Ammon's horn (tissue), 1 donor: ENCODE results near the gene MED20.

Source experiments
- DNase-seq: peaks from one replicate; pipeline ENCODE4 v3.0.0-alpha.2; 2016; ENCODE audit warnings: low spot score

MED20 gene

DNA sequence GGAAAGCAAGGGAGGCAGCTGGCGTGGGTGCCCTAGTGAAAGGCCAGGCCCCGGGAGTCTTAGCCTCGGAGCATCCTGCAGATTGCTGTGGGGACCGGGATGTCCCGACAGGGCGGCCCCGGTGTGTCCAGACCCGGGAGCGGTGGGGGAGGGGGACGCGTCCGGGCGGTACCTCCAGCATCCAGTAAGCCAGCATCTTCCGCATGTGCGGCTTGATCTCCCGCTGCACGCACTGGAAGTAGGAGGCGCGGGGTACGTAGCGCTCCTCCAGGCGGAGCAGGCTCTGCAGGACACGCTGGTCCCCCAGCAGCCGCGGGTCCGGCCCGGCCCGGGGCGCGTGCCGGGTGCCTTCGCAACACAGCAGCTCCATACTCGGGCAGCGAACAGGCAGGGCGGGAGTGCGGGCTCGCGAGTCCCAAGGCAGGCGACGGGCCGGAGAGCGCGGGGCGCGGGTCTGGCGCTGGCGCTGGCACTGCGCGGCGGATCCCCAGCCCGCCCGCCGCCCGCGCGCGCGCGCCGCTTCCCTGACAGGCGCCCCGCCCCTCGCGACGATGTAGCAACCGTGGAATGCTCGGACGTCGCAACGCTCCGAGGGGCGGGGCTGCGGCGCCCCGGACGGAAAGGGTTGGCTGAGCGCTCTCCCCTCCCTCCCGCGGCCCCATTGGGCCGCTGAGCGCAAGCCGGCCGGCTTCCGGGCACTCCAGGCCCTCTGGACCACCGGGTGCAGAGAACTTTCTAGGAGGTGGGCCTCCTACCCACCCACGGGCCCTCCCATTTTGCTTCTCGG, 20.5 kb upstream of the MED20 start, which contains the start of gene CCND3:
CCND3 (minus strand) TSS at position 529 of the 787 bp plus-strand sequence; CDS start at position 370, 159 bp downstream.
- DNase-seq, result peak; percentile 95

DNA sequence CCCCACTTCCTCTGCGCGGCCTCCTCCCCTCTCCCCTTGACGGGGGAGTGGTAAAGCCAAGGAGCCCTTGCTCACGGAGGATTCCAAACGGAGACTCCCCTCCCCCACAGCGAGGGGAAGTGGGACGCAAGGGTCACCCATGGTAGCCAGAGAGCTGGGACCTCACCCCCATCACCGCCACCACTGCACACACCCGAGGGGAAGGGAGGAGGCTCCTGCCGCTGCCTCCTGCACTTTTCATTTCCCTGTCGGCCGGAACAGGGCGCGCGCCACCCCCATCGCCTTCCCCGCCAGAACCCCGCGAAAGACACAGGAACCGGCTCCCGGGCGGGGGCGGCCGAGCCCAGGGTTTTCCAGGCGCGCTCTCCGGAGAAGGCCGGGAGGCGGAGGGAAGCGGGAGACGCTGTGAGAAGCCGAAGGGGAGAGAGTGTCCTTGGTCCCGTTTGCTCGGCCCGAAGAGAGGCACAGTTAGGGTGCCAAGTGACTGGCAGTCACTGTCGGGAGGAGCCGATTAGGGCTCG, 19.9 kb upstream of the MED20 start:
- DNase-seq, result peak; percentile 28

DNA sequence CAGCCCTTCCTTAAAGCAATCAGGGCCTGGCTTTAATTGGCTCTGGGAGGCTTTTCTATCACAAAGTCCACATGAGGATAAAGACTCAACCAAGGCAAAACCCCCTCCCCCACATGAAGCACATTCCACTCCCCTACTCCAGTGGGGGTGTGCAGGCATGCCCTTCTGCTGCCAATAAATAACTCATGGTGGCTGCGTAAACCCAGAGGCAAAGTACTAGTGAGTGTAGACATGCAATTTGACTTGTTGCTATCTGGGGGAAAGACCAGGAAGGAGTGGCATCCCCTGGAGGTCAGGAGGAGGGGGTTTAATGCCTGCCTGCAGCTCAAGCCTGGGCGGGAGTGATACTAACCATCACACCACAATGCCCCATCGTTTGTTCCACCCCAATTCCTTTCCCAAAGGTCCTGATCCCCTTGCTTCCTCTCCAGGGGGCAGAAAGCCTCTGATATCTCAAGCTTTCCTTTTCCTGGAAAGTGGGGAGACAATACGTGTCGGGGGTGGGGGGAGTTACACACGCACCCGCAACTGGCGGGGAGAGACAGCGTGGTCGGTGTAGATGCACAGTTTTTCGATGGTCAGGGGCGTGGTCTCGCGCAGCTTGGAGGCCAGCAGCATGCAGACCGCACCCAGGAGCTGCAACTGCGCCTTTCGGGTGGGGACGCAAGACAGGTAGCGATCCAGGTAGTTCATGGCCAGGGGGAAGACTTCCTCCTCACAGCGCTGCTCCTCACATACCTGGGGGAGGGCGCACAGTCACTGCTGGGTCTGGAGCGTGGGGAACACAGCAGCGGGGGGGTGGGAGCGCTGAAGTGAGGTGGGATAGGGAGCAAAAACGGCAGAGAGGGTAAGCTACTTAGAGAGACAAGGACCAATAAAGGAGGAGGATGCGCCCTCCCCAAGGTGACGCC, 19.2 kb upstream of the MED20 start:
- no peak for DNase-seq

DNA sequence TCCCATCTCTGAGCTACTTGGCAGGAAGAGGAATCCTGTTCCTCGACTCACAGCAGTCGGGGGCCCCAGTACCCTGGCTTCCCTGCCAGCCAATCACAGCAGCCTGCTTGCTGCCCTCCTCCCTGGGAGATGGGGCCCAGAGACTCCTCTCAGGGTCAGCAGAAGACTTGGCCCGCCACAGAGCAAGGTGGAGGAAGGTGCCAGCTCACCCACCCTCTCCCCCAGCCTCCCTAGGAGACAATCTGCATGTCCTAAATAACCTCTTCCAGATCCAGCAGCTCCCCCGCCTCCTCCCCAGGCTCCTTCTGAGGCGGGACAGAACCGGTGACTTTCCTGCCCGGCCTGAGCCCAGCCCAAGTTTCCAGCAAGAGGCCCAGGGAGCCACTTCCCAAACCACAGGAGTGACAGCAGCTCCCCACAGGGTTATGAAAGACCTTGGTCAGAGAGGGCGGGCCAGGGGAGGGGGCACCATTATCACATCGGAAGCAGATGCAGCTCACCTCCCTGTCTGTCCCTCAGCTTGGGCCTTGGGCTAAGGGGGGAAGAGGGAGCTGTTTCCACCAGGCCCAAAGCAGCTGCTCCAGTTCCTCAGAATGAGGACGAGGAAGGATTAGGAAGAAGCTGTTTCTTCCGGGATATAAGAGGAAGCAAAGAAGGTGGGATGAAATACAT, 18.4 kb upstream of the MED20 start:
- peak; percentile 49 for DNase-seq

DNA sequence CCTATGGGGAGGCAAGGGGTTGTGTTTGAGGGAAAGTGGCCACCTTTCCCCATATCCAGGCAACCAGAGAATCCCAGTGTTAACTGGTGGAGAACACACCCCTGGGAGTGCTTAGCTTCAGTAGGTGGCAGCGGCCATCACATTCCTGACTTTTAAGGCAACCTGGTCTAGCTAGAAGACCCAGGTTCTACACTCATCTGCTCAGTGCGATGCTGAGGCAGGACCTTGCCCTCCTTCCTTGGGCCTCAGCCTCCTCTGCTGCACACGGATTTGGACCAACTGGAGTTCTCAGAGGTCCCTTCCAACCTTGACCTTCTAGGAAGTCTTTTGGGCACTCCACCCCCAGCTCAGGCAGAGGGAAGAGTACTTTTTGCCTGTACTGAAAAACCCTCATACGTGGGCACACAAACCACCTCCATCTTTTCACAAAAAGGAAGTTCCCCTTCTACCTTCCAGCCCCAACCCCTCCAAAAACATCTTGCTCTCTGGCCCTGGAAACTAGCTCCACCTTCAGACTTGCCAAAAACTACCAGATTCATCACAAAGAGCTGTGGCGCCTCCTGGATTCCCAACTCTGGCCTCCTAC, 17.7 kb upstream of the MED20 start:
- no peak for DNase-seq

DNA sequence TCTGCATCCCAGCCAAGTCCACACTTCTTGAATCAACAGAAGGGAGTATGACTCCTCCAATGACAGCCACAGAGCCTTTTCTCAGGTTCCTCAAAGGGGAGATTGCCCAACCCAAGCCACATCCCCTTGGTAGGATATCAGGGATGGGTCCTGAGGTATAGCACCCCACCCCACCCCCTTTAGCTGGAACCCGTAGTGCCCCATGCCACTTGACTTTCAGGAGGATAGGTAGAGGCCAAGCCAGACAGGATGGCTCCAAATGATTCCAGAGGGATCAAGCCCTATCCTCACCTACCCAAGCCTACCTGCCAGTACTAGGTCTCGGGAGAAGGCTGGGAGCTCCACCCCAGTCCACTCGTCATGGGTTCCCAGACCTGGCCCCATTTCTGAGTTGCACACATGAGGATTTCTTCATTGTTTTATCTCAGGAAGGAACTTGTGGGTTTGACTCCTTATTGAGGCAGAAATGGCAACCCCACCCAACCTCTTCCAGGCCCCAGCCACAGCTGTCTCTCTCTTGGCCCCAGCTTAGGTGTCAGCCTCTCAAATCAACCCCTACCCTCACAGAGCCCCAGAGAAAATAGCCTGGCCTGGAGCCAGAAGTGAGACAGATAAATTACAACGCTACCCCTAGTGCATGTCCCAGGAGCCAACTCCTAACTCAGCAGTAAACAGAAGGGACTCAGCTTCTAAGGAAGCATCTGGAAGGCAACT, 17.1 kb upstream of the MED20 start:
- no peak for DNase-seq

DNA sequence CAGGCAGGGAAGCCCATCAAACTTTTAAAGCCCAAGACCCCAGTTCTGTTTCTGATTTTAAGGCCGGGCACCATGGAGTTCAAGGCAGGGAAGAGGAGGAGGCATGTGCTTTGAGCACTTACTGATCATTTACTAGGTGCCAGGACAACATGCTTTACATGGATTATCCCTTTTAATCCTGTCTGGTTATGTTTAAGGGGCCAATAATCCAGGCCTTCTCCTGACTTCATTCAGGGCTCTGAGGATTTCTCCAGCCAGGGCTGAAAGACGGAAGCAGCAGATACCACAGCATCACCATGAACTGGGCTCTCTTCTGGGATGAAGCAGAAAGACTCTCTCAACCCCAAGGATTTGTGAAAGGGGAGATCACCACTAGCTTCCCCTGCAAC, 16.5 kb upstream of the MED20 start:
- DNase-seq, result no peak

DNA sequence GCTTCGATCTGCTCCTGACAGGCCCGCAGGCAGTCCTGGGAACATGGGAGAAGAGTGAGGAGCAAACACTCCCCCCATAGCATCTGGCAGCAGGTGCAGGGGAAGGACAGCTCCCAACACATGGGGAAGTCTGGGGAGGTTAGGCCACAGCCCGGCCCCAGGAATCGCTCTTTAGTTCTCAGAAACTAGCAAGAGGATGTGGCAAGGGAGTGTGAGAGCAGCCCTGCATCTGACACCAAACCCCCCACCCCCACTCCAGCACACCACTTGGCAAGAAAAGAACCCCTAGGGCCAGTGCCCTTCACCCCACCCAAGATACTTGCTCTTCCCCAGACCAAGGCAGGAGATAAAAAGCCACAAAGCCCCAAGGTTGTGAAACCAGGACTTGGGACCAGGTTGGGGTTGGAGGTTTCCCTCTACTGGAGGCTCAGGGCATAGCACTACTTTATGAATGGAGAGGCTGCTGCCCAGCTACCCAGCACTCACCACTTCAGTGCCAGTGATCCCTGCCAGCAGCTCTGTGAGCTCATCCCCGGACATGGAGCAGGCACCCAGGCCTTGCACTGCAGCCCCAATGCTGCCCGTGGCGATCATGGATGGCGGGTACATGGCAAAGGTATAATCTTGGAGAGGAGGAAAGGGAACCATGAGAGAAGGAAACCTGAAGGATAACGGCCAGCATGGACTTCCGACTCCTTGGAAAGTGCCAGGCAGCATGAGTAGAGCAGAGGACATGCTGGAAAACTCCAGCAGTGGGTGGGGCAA, 15.3 kb upstream of the MED20 start:
- peak; percentile 93 for DNase-seq

DNA sequence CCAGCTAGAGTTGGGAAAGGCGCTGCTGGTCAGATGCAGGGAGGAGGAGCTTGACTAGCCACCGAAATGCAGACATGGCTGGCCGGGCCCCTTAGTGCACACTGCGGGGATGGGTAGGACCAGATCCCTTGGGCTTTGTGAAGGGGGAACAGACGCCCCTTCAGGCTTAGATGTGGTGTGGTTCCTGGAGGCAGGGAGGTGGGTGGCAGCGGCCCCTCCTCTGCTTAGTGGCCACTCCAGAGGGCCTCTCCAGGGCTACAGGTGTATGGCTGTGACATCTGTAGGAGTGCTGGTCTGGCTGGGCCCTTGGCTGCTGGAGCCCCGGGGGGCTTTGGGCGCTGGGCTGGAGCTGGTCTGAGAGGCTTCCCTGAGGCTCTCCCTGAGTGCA, 14.7 kb upstream of the MED20 start:
- DNase-seq, result no peak

DNA sequence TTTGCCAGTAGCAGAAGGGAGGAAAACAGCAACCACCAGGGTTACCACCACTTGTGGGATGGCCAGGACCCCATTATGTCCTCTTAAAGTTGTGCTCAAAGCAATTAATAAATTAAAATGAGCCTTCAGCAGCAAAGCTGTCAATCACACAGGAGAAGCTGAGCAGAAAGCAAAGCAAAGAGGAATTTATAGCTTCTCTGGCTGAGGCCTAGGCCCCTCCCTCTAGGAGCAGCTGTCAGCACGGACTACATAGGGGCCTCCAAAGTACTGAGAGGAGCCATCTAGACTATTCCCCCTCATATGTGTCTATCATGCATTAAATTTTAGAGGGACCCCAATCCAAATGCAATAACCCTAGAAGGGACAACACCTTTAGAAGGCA, 14.2 kb upstream of the MED20 start:
- DNase-seq, result no peak

DNA sequence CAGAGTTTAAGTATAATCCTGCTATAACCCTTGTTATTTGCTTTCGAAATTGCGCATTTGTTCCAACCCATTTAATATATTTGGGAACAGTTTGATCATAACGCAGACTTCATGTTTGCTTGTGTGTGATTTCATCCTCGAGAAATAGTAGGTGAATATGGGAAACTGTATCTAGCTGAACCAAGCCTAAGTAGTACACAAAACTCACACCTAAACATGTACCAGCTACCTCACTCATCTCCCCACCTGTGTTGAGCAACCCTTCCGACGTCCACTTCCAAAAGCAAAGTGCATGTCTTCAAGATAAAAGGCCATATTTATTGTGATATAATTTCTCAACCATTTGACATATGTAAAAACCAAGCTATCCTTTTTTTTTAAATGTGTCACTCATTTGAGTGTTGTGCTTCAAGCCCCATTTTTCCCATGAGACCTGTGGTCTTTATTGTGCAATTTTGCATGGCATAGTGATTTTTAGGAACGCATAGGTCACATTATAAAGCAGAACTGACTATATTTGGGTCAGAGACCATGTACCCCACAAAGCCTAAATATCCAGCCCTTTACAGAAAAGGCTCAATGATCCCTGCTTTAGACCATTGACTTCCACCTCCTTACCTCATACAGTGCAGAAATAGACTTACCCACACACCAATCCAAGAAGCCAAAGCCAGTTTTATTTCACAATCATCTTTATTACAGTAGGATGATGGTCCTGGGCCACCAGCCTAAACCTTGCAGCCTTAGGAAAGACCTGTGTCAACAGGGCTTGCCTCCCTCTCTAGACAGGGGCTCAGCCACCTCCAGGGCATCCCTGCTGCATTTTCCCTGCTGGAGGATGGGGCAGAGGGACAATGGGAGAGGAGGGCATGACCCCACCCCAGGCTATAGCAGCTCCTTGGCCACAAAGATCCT, 13.6 kb upstream of the MED20 start:
- no peak for DNase-seq

DNA sequence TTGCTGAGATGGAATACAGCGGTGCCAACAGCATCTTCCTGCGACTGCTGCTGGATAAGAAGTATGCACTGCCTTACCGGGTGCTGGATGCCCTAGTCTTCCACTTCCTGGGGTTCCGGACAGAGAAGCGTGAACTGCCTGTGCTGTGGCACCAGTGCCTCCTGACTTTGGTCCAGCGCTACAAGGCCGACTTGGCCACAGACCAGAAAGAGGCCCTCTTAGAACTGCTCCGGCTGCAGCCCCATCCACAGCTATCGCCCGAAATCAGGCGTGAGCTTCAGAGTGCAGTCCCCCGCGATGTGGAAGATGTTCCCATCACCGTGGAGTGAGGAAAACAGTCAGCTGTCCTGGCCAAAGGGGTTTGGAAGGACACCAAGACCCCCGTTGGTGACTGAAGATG, 11.4 kb upstream of the MED20 start:
- no peak for DNase-seq

DNA sequence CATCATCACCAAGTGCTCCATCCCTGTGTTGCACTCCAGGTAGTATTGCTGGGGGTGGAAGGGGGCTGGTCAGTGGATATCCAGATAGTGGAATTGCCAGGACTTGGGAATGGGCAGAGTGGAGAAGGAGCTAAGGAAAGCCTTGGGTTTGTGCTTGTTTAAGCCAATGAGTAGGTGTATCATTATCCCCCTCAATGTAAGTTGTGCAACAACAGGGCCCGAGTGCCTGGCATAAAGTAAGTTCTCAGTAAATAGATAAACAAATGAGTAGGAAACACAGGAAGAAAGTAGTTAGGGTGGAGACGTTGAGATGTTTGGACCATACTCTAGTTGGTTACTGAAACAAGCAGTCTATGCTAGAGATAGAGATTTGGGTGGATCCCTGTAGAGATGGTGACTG, 10.9 kb upstream of the MED20 start:
- DNase-seq, result no peak

DNA sequence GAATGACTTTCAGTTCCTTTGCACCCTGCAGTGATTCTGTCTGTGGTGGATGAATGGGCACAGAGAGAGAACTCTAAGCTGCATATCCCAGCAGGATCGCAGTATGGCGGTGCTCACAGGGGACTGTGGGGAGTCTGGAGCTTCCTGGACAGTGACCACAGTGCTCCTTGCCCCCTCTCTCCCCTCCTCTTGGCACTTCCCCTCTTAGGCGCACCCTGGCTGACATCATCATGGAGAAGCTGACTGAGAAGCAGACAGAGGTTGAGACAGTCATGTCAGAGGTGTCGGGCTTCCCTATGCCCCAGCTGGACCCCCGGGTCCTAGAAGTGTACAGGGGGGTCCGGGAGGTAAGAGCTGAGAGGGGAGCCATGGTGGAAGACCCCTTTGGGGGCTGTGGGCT, 9.0 kb upstream of the MED20 start:
- DNase-seq, result no peak

DNA sequence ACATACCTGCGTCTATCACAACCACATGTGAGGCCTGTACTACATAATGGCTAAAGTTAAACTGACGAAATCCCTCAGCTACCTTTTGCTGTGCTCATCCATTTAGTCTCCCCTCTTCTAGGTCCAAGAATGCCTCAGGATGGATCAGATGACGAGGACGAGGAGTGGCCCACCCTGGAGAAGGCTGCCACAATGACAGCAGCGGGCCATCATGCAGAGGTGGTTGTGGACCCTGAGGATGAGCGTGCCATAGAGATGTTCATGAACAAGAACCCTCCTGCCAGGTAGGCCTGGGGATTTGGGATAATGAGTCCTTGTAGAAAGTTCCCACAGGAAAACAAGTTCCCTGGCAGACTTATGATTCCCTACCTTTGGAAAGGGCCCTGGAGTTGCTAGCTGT, 6.3 kb upstream of the MED20 start:
- DNase-seq, result no peak

DNA sequence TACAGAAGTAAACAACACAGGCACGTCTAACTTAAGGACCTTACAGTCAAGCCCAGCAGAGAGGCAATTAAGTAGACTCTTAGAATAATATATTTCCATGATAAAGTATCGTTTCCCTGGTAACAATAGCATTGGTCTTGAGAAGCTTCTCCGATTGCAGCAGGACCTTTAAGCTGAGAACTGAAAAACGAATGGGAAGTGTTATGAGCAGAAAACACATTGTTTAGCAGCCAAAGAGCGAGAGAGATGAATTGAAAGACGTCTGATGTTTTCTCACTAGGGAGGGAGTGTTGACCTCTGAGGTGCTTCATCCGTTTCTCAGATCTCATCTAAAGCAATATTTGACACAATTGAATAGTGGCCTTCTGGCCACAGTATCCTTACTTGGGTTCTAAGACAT, 1.2 kb upstream of the MED20 start:
- DNase-seq, result no peak

DNA sequence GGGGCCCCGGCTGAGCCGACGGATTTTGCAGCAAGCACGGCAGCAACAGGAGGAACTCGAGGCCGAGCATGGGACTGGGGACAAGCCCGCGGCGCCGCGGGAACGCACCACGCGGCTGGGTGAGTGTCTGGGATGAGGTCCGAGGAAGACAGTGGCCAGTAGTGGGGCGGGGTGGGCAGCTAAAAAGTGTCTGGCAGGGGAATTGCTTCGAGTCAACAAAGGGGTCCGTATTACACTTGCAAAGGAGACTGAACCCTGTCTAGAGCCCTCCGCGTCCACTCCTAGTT, 716 bp upstream of the MED20 start:
- DNase-seq, result no peak

DNA sequence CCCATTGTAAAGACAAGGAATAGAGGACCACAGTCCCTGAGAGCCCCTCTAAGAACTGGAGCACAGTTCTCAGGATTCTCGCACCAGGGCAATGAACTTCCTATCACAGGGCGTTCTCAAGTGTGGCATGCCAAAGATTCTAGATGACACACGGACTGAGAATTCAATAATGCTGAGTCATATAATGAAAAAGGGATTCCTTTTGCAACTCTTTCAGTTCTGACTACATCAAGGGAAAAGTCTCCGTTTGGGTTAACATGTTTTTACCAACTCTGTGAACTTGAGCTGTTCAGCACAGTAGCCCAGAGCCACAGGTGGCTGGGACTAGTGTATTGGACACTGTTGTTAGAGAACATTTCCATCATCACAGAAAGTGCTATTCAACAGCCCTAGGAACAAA, 3.4 kb downstream of the MED20 start:
- DNase-seq, result no peak

DNA sequence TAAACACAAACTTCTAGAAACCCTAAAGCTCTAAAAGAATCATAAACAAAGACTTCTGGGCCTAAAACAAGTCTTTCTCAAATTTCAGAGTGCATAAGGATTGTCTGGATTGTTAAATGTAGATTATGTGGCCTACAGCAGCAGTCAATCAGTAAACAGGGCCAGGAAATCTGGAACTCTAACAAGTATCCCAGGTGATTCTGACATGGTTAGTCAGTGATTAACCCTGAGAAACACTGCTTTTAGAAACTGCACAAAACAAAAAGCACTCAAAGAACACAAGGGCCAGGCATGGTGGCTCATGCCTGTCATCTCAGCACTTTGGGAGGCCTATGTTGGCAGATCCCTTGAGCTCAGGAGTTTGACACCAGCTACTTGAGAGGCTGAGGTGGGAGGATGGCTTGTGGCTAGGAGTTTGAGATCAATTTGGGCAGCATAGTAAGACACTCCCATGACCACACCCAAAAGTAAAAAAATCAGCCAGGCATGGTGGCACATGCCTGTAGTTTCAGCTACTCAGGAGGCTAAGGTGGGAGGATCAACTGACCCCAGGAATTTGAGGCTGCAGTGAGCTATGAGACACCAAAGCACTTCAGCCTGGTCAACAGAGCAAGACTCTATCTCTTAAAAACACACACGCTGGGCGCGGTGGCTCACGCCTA, 5.9 kb downstream of the MED20 start:
- no peak for DNase-seq
